ENCODE results near the gene DUT.

DUT gene

GRCh38 chr15:48383031-48383430 is 51.8 kb downstream of the DUT start:
- H3K9me2 ChIP-seq (replicated peaks; ENCODE audit: insufficient read depth, low read length), result no peaks in the 10 kb centered on the region
- H3K36me3 ChIP-seq (ENCODE audit: low read length), result no peaks in the 10 kb centered on the region
- H3K9me3 ChIP-seq (ENCODE audit: insufficient read depth, low read length), result no peaks in the 10 kb centered on the region
- no peak overlapping the region for H3K27ac ChIP-seq (ENCODE audit: low read depth, low read length)
- no peaks in the 10 kb centered on the region for H4K20me1 ChIP-seq (ENCODE audit: low read depth, low read length)
- no peaks in the 10 kb centered on the region for H3K79me2 ChIP-seq (ENCODE audit: insufficient read depth, low read length)
- H3K4me3 ChIP-seq (ENCODE audit: insufficient read depth, low read length, poor library complexity, severe bottlenecking), result no peak overlapping the region
- H3K4me2 ChIP-seq (ENCODE audit: low read depth, low read length, poor library complexity, severe bottlenecking), result no peak overlapping the region
- H2AFZ ChIP-seq (ENCODE audit: low read depth, low read length, severe bottlenecking), result no peak overlapping the region
- H3K9ac ChIP-seq (ENCODE audit: low read length), result no peak overlapping the region
- H3K27me3 ChIP-seq (ENCODE audit: low read length), result no peaks in the 10 kb centered on the region
- H3F3A ChIP-seq (ENCODE audit: insufficient read depth), result no peaks in the 10 kb centered on the region
- TF ChIP-seq, protein P1, sequence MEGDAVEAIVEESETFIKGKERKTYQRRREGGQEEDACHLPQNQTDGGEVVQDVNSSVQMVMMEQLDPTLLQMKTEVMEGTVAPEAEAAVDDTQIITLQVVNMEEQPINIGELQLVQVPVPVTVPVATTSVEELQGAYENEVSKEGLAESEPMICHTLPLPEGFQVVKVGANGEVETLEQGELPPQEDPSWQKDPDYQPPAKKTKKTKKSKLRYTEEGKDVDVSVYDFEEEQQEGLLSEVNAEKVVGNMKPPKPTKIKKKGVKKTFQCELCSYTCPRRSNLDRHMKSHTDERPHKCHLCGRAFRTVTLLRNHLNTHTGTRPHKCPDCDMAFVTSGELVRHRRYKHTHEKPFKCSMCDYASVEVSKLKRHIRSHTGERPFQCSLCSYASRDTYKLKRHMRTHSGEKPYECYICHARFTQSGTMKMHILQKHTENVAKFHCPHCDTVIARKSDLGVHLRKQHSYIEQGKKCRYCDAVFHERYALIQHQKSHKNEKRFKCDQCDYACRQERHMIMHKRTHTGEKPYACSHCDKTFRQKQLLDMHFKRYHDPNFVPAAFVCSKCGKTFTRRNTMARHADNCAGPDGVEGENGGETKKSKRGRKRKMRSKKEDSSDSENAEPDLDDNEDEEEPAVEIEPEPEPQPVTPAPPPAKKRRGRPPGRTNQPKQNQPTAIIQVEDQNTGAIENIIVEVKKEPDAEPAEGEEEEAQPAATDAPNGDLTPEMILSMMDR (IDR thresholded peaks at IDR 0.05; ENCODE audit: insufficient read depth, low read length, poor library complexity, severe bottlenecking), result no peak
- TF ChIP-seq EZH2phosphoT487 (conservative IDR thresholded peaks at IDR 0.05; ENCODE audit: low read length), result no peak

GRCh38 chr15:48384616-48385015 is 53.4 kb downstream of the DUT start:
- no peaks in the 10 kb centered on the region for H3K9me2 ChIP-seq (replicated peaks; ENCODE audit: insufficient read depth, low read length)
- H3K9ac ChIP-seq (ENCODE audit: low read length), result no peak overlapping the region
- no peaks in the 10 kb centered on the region for H4K20me1 ChIP-seq (ENCODE audit: low read depth, low read length)

GRCh38 chr15:48385031-48385830 is 54.0 kb downstream of the DUT start:
- Histone ChIP-seq H3F3A (ENCODE audit: insufficient read depth) (no peaks in the 10 kb centered on the region), H3K36me3 (ENCODE audit: low read length) (no peaks in the 10 kb centered on the region), H3K4me2 (ENCODE audit: low read depth, low read length, poor library complexity, severe bottlenecking) (no peak overlapping the region), H4K20me1 (ENCODE audit: low read depth, low read length) (no peaks in the 10 kb centered on the region), H3K9me2 (replicated peaks; ENCODE audit: insufficient read depth, low read length) (no peaks in the 10 kb centered on the region), H3K27ac (ENCODE audit: low read depth, low read length) (no peak overlapping the region), H3K9me3 (ENCODE audit: insufficient read depth, low read length) (no peaks in the 10 kb centered on the region), H3K9ac (ENCODE audit: low read length) (no peak overlapping the region), H2AFZ (ENCODE audit: low read depth, low read length, severe bottlenecking) (no peak overlapping the region), H3K79me2 (ENCODE audit: insufficient read depth, low read length) (no peaks in the 10 kb centered on the region), H3K27me3 (ENCODE audit: low read length) (no peaks in the 10 kb centered on the region), H3K4me3 (ENCODE audit: insufficient read depth, low read length, poor library complexity, severe bottlenecking) (no peak overlapping the region)
- no peak for TF ChIP-seq EZH2phosphoT487 (conservative IDR thresholded peaks at IDR 0.05; ENCODE audit: low read length)
- TF ChIP-seq, protein P1 (IDR thresholded peaks at IDR 0.05; ENCODE audit: insufficient read depth, low read length, poor library complexity, severe bottlenecking), result no peak

More at GRCh38 chr15:48384616-48385015, 53.4 kb downstream of the DUT start:
- H3K9me3 ChIP-seq (ENCODE audit: insufficient read depth, low read length), result no peaks in the 10 kb centered on the region
- H3K36me3 ChIP-seq (ENCODE audit: low read length), result no peaks in the 10 kb centered on the region
- no peak overlapping the region for H3K4me3 ChIP-seq (ENCODE audit: insufficient read depth, low read length, poor library complexity, severe bottlenecking)
- TF ChIP-seq, protein P1 (IDR thresholded peaks at IDR 0.05; ENCODE audit: insufficient read depth, low read length, poor library complexity, severe bottlenecking), result no peak
- no peak for TF ChIP-seq EZH2phosphoT487 (conservative IDR thresholded peaks at IDR 0.05; ENCODE audit: low read length)
- H3K4me2 ChIP-seq (ENCODE audit: low read depth, low read length, poor library complexity, severe bottlenecking), result no peak overlapping the region
- H3K27ac ChIP-seq (ENCODE audit: low read depth, low read length), result no peak overlapping the region
- no peaks in the 10 kb centered on the region for H3K27me3 ChIP-seq (ENCODE audit: low read length)
- H3K79me2 ChIP-seq (ENCODE audit: insufficient read depth, low read length), result no peaks in the 10 kb centered on the region
- no peaks in the 10 kb centered on the region for H3F3A ChIP-seq (ENCODE audit: insufficient read depth)
- H2AFZ ChIP-seq (ENCODE audit: low read depth, low read length, severe bottlenecking), result no peak overlapping the region
